ENCODE measurements around the gene A1CF.
"Not testable (repeated sequence)": the region's sequence is repeated elsewhere in the genome, so short reads cannot be mapped to it uniquely, and the experiment has no call there.

The A1CF gene

GRCh38 chr10:50905797-50906196 is 20.4 kb upstream of the A1CF start:
- not testable (repeated sequence) for H3K36me3 ChIP-seq (ENCODE audit: insufficient read depth, low read length); H3K4me3 ChIP-seq (ENCODE audit: low read depth in 1 of 2, low read length in 2 of 2); H3K27me3 ChIP-seq (ENCODE audit: control insufficient read depth in 1 of 2, insufficient read depth in 2 of 2, low read length in 2 of 2); H3K9ac ChIP-seq (ENCODE audit: low read length); H3K9me3 ChIP-seq (ENCODE audit: low read length); H3K27ac ChIP-seq (ENCODE audit: low read depth, low read length); H3K4me1 ChIP-seq (ENCODE audit: insufficient read depth, low read length)

GRCh38 chr10:50896721-50897120 is 11.3 kb upstream of the A1CF start:
- H3K27me3 ChIP-seq (ENCODE audit: control insufficient read depth in 1 of 2, insufficient read depth in 2 of 2, low read length in 2 of 2), result no peaks in the 10 kb centered on the region
- H3K27ac ChIP-seq (ENCODE audit: low read depth, low read length), result no peak overlapping the region
- H3K36me3 ChIP-seq (ENCODE audit: insufficient read depth, low read length), result no peaks in the 10 kb centered on the region
- H3K9me3 ChIP-seq (ENCODE audit: low read length), result no peaks in the 10 kb centered on the region
- no peaks in the 10 kb centered on the region for H3K4me1 ChIP-seq (ENCODE audit: insufficient read depth, low read length)
- H3K4me3 ChIP-seq (ENCODE audit: low read depth in 1 of 2, low read length in 2 of 2), result no peak overlapping the region
- no peak overlapping the region for H3K9ac ChIP-seq (ENCODE audit: low read length)

- Histone ChIP-seq H3K27ac (ENCODE audit: low read depth, low read length) (no peak overlapping the region), H3K9ac (ENCODE audit: low read length) (no peak overlapping the region), H3K4me1 (ENCODE audit: insufficient read depth, low read length) (no peaks in the 10 kb centered on the region), H3K27me3 (ENCODE audit: control insufficient read depth in 1 of 2, insufficient read depth in 2 of 2, low read length in 2 of 2) (no peaks in the 10 kb centered on the region), H3K36me3 (ENCODE audit: insufficient read depth, low read length) (no peaks in the 10 kb centered on the region), H3K4me3 (ENCODE audit: low read depth in 1 of 2, low read length in 2 of 2) (no peak overlapping the region), H3K9me3 (ENCODE audit: low read length) (no peaks in the 10 kb centered on the region)
These were observed 8.9 kb upstream of the A1CF start for GRCh38 chr10:50894312-50894711.

- no peaks in the 10 kb centered on the region for H3K9me3 ChIP-seq (ENCODE audit: low read length)
- H3K4me3 ChIP-seq (ENCODE audit: low read depth in 1 of 2, low read length in 2 of 2), result no peak overlapping the region
- H3K4me1 ChIP-seq (ENCODE audit: insufficient read depth, low read length), result no peaks in the 10 kb centered on the region
- no peaks in the 10 kb centered on the region for H3K36me3 ChIP-seq (ENCODE audit: insufficient read depth, low read length)
- no peaks in the 10 kb centered on the region for H3K27me3 ChIP-seq (ENCODE audit: control insufficient read depth in 1 of 2, insufficient read depth in 2 of 2, low read length in 2 of 2)
- H3K9ac ChIP-seq (ENCODE audit: low read length), result no peak overlapping the region
- H3K27ac ChIP-seq (ENCODE audit: low read depth, low read length), result no peak overlapping the region
These were observed 7.0 kb upstream of the A1CF start for GRCh38 chr10:50892467-50892866.

GRCh38 chr10:50884302-50884701 is 1.1 kb downstream of the A1CF start:
- H3K36me3 ChIP-seq (ENCODE audit: insufficient read depth, low read length), result no peaks in the 10 kb centered on the region
- H3K27me3 ChIP-seq (ENCODE audit: control insufficient read depth in 1 of 2, insufficient read depth in 2 of 2, low read length in 2 of 2), result no peaks in the 10 kb centered on the region
- H3K4me3 ChIP-seq (ENCODE audit: low read depth in 1 of 2, low read length in 2 of 2), result no peak overlapping the region
- H3K27ac ChIP-seq (ENCODE audit: low read depth, low read length), result no peak overlapping the region
- H3K4me1 ChIP-seq (ENCODE audit: insufficient read depth, low read length), result no peaks in the 10 kb centered on the region
- H3K9ac ChIP-seq (ENCODE audit: low read length), result no peak overlapping the region
- H3K9me3 ChIP-seq (ENCODE audit: low read length), result no peaks in the 10 kb centered on the region

GRCh38 chr10:50883629-50884028 is 1.8 kb downstream of the A1CF start:
- Histone ChIP-seq H3K27ac (ENCODE audit: low read depth, low read length) (no peak overlapping the region), H3K27me3 (ENCODE audit: control insufficient read depth in 1 of 2, insufficient read depth in 2 of 2, low read length in 2 of 2) (no peaks in the 10 kb centered on the region), H3K36me3 (ENCODE audit: insufficient read depth, low read length) (no peaks in the 10 kb centered on the region), H3K4me3 (ENCODE audit: low read depth in 1 of 2, low read length in 2 of 2) (no peak overlapping the region), H3K9ac (ENCODE audit: low read length) (no peak overlapping the region), H3K4me1 (ENCODE audit: insufficient read depth, low read length) (no peaks in the 10 kb centered on the region), H3K9me3 (ENCODE audit: low read length) (no peaks in the 10 kb centered on the region)

GRCh38 chr10:50882540-50882983 is 2.9 kb downstream of the A1CF start:
- Histone ChIP-seq H3K4me3 (ENCODE audit: low read depth in 1 of 2, low read length in 2 of 2) (no peak overlapping the region), H3K4me1 (ENCODE audit: insufficient read depth, low read length) (no peaks in the 10 kb centered on the region), H3K27ac (ENCODE audit: low read depth, low read length) (no peak overlapping the region), H3K27me3 (ENCODE audit: control insufficient read depth in 1 of 2, insufficient read depth in 2 of 2, low read length in 2 of 2) (no peaks in the 10 kb centered on the region), H3K9me3 (ENCODE audit: low read length) (no peaks in the 10 kb centered on the region), H3K36me3 (ENCODE audit: insufficient read depth, low read length) (no peaks in the 10 kb centered on the region), H3K9ac (ENCODE audit: low read length) (no peak overlapping the region)

GRCh38 chr10:50881046-50881445 is 4.4 kb downstream of the A1CF start:
- not testable (repeated sequence) for H3K9ac ChIP-seq (ENCODE audit: low read length); H3K36me3 ChIP-seq (ENCODE audit: insufficient read depth, low read length); H3K4me3 ChIP-seq (ENCODE audit: low read depth in 1 of 2, low read length in 2 of 2); H3K27me3 ChIP-seq (ENCODE audit: control insufficient read depth in 1 of 2, insufficient read depth in 2 of 2, low read length in 2 of 2); H3K4me1 ChIP-seq (ENCODE audit: insufficient read depth, low read length); H3K27ac ChIP-seq (ENCODE audit: low read depth, low read length); H3K9me3 ChIP-seq (ENCODE audit: low read length)

- Histone ChIP-seq H3K27ac (ENCODE audit: low read depth, low read length) (no peak overlapping the region), H3K4me1 (ENCODE audit: insufficient read depth, low read length) (no peaks in the 10 kb centered on the region), H3K36me3 (ENCODE audit: insufficient read depth, low read length) (no peaks in the 10 kb centered on the region)
These were observed 9.0 kb downstream of the A1CF start for GRCh38 chr10:50876429-50876828.

GRCh38 chr10:50874723-50875122 is 10.7 kb downstream of the A1CF start:
- Histone ChIP-seq H3K4me1 (ENCODE audit: insufficient read depth, low read length) (no peaks in the 10 kb centered on the region), H3K27me3 (ENCODE audit: control insufficient read depth in 1 of 2, insufficient read depth in 2 of 2, low read length in 2 of 2) (no peaks in the 10 kb centered on the region), H3K4me3 (ENCODE audit: low read depth in 1 of 2, low read length in 2 of 2) (no peak overlapping the region), H3K27ac (ENCODE audit: low read depth, low read length) (no peak overlapping the region), H3K9ac (ENCODE audit: low read length) (no peak overlapping the region), H3K36me3 (ENCODE audit: insufficient read depth, low read length) (no peaks in the 10 kb centered on the region), H3K9me3 (ENCODE audit: low read length) (no peaks in the 10 kb centered on the region)

More at GRCh38 chr10:50876429-50876828, 9.0 kb downstream of the A1CF start:
- Histone ChIP-seq H3K9me3 (ENCODE audit: low read length) (no peaks in the 10 kb centered on the region), H3K9ac (ENCODE audit: low read length) (no peak overlapping the region), H3K4me3 (ENCODE audit: low read depth in 1 of 2, low read length in 2 of 2) (no peak overlapping the region), H3K27me3 (ENCODE audit: control insufficient read depth in 1 of 2, insufficient read depth in 2 of 2, low read length in 2 of 2) (no peaks in the 10 kb centered on the region)

GRCh38 chr10:50866317-50866716 is 19.1 kb downstream of the A1CF start:
- Histone ChIP-seq H3K36me3 (ENCODE audit: insufficient read depth, low read length) (no peaks in the 10 kb centered on the region), H3K9me3 (ENCODE audit: low read length) (no peaks in the 10 kb centered on the region), H3K4me1 (ENCODE audit: insufficient read depth, low read length) (no peaks in the 10 kb centered on the region), H3K27me3 (ENCODE audit: control insufficient read depth in 1 of 2, insufficient read depth in 2 of 2, low read length in 2 of 2) (no peaks in the 10 kb centered on the region), H3K9ac (ENCODE audit: low read length) (no peak overlapping the region), H3K27ac (ENCODE audit: low read depth, low read length) (no peak overlapping the region), H3K4me3 (ENCODE audit: low read depth in 1 of 2, low read length in 2 of 2) (no peak overlapping the region)

- Histone ChIP-seq H3K4me1 (ENCODE audit: insufficient read depth, low read length) (no peaks in the 10 kb centered on the region), H3K27me3 (ENCODE audit: control insufficient read depth in 1 of 2, insufficient read depth in 2 of 2, low read length in 2 of 2) (no peaks in the 10 kb centered on the region), H3K27ac (ENCODE audit: low read depth, low read length) (no peak overlapping the region), H3K9ac (ENCODE audit: low read length) (no peak overlapping the region), H3K36me3 (ENCODE audit: insufficient read depth, low read length) (no peaks in the 10 kb centered on the region), H3K9me3 (ENCODE audit: low read length) (no peaks in the 10 kb centered on the region), H3K4me3 (ENCODE audit: low read depth in 1 of 2, low read length in 2 of 2) (no peak overlapping the region)
These were observed 22.7 kb downstream of the A1CF start for GRCh38 chr10:50862719-50863118.

Data from muscle layer of colon (tissue), 2 donors.